ENCODE results near the gene OSM. TPM values are rescaled to one million over a fixed set of nuclear protein-coding genes. Genes with fewer than 3 reads are reported as not detected.

The OSM gene
- total RNA-seq, 1 donor from 2014 or later = not detected

DNA sequence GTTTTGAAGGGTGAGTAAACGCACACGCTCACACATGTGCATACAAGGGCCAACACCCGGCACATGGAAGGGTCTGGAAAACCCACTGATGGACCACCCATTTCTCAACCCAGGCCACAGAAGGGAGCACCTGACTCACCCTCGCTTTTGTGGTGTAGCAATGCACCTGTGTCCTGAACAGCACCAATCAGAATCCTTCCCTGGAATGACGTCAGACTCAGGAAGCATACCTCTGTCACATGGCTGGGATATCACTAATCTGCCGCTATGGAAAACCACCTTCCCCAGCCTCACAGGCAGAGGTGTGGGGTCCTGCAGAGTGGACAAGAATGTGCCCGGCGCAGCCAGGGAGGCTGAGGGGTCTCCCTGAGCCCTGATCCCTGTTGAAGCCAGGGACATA is 9.0 kb upstream of the OSM start:
- no peaks in the 10 kb centered on the region for H3K9me3 Mint-ChIP-seq
- TF ChIP-seq, protein P1, sequence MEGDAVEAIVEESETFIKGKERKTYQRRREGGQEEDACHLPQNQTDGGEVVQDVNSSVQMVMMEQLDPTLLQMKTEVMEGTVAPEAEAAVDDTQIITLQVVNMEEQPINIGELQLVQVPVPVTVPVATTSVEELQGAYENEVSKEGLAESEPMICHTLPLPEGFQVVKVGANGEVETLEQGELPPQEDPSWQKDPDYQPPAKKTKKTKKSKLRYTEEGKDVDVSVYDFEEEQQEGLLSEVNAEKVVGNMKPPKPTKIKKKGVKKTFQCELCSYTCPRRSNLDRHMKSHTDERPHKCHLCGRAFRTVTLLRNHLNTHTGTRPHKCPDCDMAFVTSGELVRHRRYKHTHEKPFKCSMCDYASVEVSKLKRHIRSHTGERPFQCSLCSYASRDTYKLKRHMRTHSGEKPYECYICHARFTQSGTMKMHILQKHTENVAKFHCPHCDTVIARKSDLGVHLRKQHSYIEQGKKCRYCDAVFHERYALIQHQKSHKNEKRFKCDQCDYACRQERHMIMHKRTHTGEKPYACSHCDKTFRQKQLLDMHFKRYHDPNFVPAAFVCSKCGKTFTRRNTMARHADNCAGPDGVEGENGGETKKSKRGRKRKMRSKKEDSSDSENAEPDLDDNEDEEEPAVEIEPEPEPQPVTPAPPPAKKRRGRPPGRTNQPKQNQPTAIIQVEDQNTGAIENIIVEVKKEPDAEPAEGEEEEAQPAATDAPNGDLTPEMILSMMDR (IDR thresholded peaks at IDR 0.05; ENCODE audit: unreplicated experiment) = no peak
- no peak overlapping the region for H3K4me3 Mint-ChIP-seq
- H3K27me3 Mint-ChIP-seq (ENCODE audit: low read depth) = peaks cover 1% of the 10 kb centered on the region
- H3K27ac Mint-ChIP-seq = no peak overlapping the region
- peaks cover 9% of the 10 kb centered on the region for H3K4me1 Mint-ChIP-seq
- no peak for DNase-seq (ENCODE audit: low spot score in 2 of 2, unreplicated experiment in 2 of 2)
- H3K36me3 Mint-ChIP-seq = no peaks in the 10 kb centered on the region

DNA sequence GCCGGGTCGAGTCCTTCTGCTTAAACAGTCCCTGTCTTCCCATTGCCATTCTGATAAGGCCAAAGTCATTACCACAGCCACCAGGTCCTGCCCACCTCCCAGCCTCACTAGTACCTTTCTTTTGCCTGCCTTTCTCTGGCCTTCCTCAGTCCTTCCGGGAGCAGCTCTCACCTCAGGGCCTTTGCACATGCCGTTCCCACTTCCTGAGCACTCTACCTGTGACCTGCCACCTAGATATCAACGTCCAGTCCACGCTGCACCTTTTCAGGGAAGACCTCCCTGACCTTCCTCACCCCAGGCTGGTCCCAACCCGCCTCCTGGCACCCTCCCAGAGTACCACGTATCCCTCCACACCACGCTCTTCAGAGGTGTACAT is 7.8 kb upstream of the OSM start:
- no peak overlapping the region for H3K4me3 Mint-ChIP-seq
- no peak for DNase-seq (ENCODE audit: low spot score in 2 of 2, unreplicated experiment in 2 of 2)
- peaks cover 1% of the 10 kb centered on the region for H3K27me3 Mint-ChIP-seq (ENCODE audit: low read depth)
- TF ChIP-seq, protein P1 (IDR thresholded peaks at IDR 0.05; ENCODE audit: unreplicated experiment) = no peak
- no peaks in the 10 kb centered on the region for H3K36me3 Mint-ChIP-seq
- H3K9me3 Mint-ChIP-seq = no peaks in the 10 kb centered on the region
- no peak overlapping the region for H3K27ac Mint-ChIP-seq
- peaks cover 9% of the 10 kb centered on the region for H3K4me1 Mint-ChIP-seq

DNA sequence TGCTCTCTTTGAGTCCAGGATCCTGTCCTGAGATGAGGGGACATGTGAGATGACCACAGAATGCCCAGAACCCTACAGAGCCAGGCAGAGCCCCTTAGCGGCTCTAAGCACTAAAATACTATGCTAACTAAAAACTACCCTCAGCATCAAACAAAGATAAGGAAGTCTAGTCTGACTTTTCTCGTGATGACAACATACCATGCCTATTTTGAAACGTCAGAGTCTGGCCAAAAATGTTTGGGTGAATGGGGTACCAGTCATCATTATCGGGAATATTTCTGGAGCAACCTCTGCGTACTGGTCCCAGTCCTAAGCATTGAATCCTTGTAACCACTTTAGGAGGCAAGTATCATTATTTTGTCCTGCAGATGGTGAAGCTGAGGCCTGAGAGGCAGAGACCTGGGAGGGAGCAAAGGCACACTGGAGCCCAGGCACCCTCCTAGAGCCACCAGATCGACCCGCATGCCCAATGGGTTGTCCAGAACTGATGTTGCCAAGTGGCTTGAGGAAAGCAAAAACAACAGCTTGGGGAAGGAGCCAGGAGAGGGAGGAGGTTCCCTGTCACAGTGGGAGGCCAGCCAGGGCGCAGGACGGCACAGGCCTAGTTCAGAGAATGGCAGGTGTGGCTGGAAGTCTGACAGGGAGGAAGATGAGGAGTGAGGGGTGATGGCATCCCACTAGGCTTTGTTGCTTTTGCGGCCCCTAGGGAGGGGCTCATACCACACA is 7.2 kb upstream of the OSM start:
- H3K36me3 Mint-ChIP-seq = no peaks in the 10 kb centered on the region
- H3K4me1 Mint-ChIP-seq = peaks cover 9% of the 10 kb centered on the region
- H3K27ac Mint-ChIP-seq = no peak overlapping the region
- no peak overlapping the region for H3K4me3 Mint-ChIP-seq
- DNase-seq (ENCODE audit: low spot score in 2 of 2, unreplicated experiment in 2 of 2) = no peak
- TF ChIP-seq, protein P1 (IDR thresholded peaks at IDR 0.05; ENCODE audit: unreplicated experiment) = no peak
- peaks cover 1% of the 10 kb centered on the region for H3K27me3 Mint-ChIP-seq (ENCODE audit: low read depth)
- H3K9me3 Mint-ChIP-seq = no peaks in the 10 kb centered on the region

DNA sequence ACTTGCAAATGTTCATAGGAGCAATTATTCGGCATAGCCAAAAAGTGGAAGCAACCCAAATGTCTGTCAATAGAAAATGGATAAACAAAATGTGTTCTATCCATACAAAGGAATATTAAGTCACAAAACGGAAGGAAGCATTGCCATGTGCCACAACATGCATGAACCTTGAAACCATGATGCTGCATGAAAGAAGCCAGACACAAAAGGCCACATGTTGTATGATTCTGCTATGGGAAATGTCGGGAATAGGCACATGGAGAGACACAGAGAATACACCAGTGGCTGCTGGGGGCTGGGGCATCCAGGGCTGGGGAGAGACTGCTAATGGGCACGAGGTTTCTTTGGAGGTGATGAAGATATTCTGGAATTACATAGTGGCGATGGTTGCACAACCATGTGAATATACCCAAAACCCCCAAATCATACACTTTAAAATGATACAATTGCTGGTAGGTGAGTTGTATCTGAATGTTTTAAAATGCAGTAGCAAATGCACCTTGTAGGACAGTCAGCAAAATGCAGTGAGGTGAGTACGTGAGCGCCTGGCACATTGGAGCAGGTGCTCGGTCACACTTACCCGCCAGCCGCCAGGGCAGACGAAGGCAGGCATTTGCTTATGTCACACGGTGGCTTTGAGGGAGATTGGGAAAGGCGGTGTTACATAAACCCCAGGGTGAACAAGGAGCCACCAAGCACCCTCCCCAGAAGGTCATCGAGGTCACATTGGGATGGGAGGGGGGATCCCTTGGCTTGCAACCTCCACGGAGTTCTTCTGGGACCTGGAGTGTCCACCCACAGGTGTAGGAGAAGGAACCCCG is 6.3 kb upstream of the OSM start:
- Mint-ChIP-seq H3K9me3 (no peaks in the 10 kb centered on the region), H3K36me3 (no peaks in the 10 kb centered on the region), H3K4me1 (peaks cover 5% of the 10 kb centered on the region), H3K27ac (no peak overlapping the region), H3K4me3 (no peak overlapping the region), H3K27me3 (ENCODE audit: low read depth) (peaks cover 1% of the 10 kb centered on the region)
- DNase-seq (ENCODE audit: low spot score in 2 of 2, unreplicated experiment in 2 of 2) = no peak
- TF ChIP-seq, protein P1 (IDR thresholded peaks at IDR 0.05; ENCODE audit: unreplicated experiment) = no peak

DNA sequence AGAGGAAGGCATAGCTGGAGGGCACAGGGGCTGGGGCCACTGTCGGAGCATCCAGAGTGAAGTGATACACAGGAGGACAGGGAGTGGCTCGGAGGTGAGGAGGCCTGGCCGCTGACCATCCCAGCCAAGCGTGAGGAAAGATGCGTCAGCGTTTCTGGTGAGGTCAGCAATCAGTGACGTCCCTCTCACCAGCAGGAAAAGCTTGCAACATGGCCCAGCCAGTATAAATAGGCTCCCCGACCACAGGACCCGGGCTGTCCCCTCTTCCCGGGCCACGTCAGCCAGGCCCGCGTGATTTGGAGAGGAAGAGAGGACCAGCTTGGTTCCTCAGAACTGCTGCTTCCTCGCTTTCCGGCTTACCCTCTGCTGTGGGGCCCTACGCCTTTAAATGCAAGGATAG is 4.2 kb upstream of the OSM start:
- peaks cover 1% of the 10 kb centered on the region for H3K27me3 Mint-ChIP-seq (ENCODE audit: low read depth)

More for the DNA sequence above, 4.2 kb upstream of the OSM start:
- H3K4me3 Mint-ChIP-seq = no peak overlapping the region
- no peak overlapping the region for H3K27ac Mint-ChIP-seq
- no peaks in the 10 kb centered on the region for H3K9me3 Mint-ChIP-seq
- TF ChIP-seq, protein P1 (IDR thresholded peaks at IDR 0.05; ENCODE audit: unreplicated experiment) = no peak
- H3K4me1 Mint-ChIP-seq = no peaks in the 10 kb centered on the region
- DNase-seq (ENCODE audit: low spot score in 2 of 2, unreplicated experiment in 2 of 2) = no peak
- H3K36me3 Mint-ChIP-seq = no peaks in the 10 kb centered on the region
